ENCODE measurements around the gene OSGEP.

OSGEP gene

GRCh38 chr14:20427231-20428009, 27.2 kb downstream of the OSGEP start:
- Mint-ChIP-seq H3K4me1 (peaks cover 31% of the 10 kb centered on the region), H3K9me3 (no peaks in the 10 kb centered on the region), H3K27ac (peak overlapping the region; percentile 92), H3K4me3 (peak overlapping the region; percentile 41), H3K36me3 (no peaks in the 10 kb centered on the region), H3K27me3 (no peaks in the 10 kb centered on the region)

- no peak overlapping the region for H3K4me3 Mint-ChIP-seq
- H3K36me3 Mint-ChIP-seq = no peaks in the 10 kb centered on the region
- no peak overlapping the region for H3K27ac Mint-ChIP-seq
- H3K27me3 Mint-ChIP-seq = no peaks in the 10 kb centered on the region
- H3K4me1 Mint-ChIP-seq = peaks cover 31% of the 10 kb centered on the region
- H3K9me3 Mint-ChIP-seq = no peaks in the 10 kb centered on the region
Measured at GRCh38 chr14:20424851-20425250, 29.8 kb downstream of the OSGEP start.

- no peaks in the 10 kb centered on the region for H3K36me3 Mint-ChIP-seq
- no peaks in the 10 kb centered on the region for H3K27me3 Mint-ChIP-seq
- no peak overlapping the region for H3K4me3 Mint-ChIP-seq
- H3K9me3 Mint-ChIP-seq = no peaks in the 10 kb centered on the region
- H3K4me1 Mint-ChIP-seq = peaks cover 14% of the 10 kb centered on the region
- H3K27ac Mint-ChIP-seq = no peak overlapping the region
Measured at GRCh38 chr14:20422886-20423285, 31.7 kb downstream of the OSGEP start.

GRCh38 chr14:20421267-20421666, 33.3 kb downstream of the OSGEP start:
- Mint-ChIP-seq H3K4me1 (peaks cover 6% of the 10 kb centered on the region), H3K9me3 (no peaks in the 10 kb centered on the region), H3K4me3 (no peak overlapping the region), H3K27me3 (no peaks in the 10 kb centered on the region), H3K27ac (no peak overlapping the region), H3K36me3 (no peaks in the 10 kb centered on the region)

- H3K27me3 Mint-ChIP-seq = no peaks in the 10 kb centered on the region
- H3K36me3 Mint-ChIP-seq = no peaks in the 10 kb centered on the region
- no peaks in the 10 kb centered on the region for H3K9me3 Mint-ChIP-seq
- H3K4me1 Mint-ChIP-seq = peaks cover 11% of the 10 kb centered on the region
- H3K27ac Mint-ChIP-seq = no peak overlapping the region
- no peak overlapping the region for H3K4me3 Mint-ChIP-seq
Measured at GRCh38 chr14:20419419-20419818, 35.2 kb downstream of the OSGEP start.

- no peak overlapping the region for H3K4me3 Mint-ChIP-seq
- H3K4me1 Mint-ChIP-seq = peaks cover 20% of the 10 kb centered on the region
- no peak overlapping the region for H3K27ac Mint-ChIP-seq
- H3K27me3 Mint-ChIP-seq = no peaks in the 10 kb centered on the region
- H3K36me3 Mint-ChIP-seq = no peaks in the 10 kb centered on the region
- H3K9me3 Mint-ChIP-seq = no peaks in the 10 kb centered on the region
Measured at GRCh38 chr14:20418501-20418909, 36.1 kb downstream of the OSGEP start.

GRCh38 chr14:20417250-20418186, 37.1 kb downstream of the OSGEP start:
- Mint-ChIP-seq H3K36me3 (no peaks in the 10 kb centered on the region), H3K4me3 (no peak overlapping the region), H3K9me3 (no peaks in the 10 kb centered on the region), H3K27ac (no peak overlapping the region), H3K4me1 (peaks cover 25% of the 10 kb centered on the region), H3K27me3 (no peaks in the 10 kb centered on the region)

GRCh38 chr14:20416223-20416622, 38.4 kb downstream of the OSGEP start:
- Mint-ChIP-seq H3K27me3 (no peaks in the 10 kb centered on the region), H3K4me1 (peaks cover 36% of the 10 kb centered on the region), H3K4me3 (no peak overlapping the region), H3K36me3 (no peaks in the 10 kb centered on the region), H3K9me3 (no peaks in the 10 kb centered on the region), H3K27ac (no peak overlapping the region)

- peaks cover 40% of the 10 kb centered on the region for H3K4me1 Mint-ChIP-seq
- no peaks in the 10 kb centered on the region for H3K36me3 Mint-ChIP-seq
- no peak overlapping the region for H3K4me3 Mint-ChIP-seq
- H3K27me3 Mint-ChIP-seq = no peaks in the 10 kb centered on the region
- peak overlapping the region; percentile 66 for H3K27ac Mint-ChIP-seq
- H3K9me3 Mint-ChIP-seq = no peaks in the 10 kb centered on the region
Measured at GRCh38 chr14:20415782-20416206, 38.8 kb downstream of the OSGEP start.

GRCh38 chr14:20413744-20414082, 40.9 kb downstream of the OSGEP start:
- H3K36me3 Mint-ChIP-seq = no peaks in the 10 kb centered on the region
- no peaks in the 10 kb centered on the region for H3K9me3 Mint-ChIP-seq
- H3K4me3 Mint-ChIP-seq = peak overlapping the region; percentile 96
- H3K27ac Mint-ChIP-seq = peak overlapping the region; percentile 97
- no peaks in the 10 kb centered on the region for H3K27me3 Mint-ChIP-seq
- H3K4me1 Mint-ChIP-seq = peaks cover 51% of the 10 kb centered on the region

GRCh38 chr14:20412876-20413743, 41.5 kb downstream of the OSGEP start, which contains the start of gene TEP1:
TEP1 (minus strand) TSS chr14:20413501; CDS start chr14:20408439, 5,062 bp downstream.
- H3K4me1 Mint-ChIP-seq = peaks cover 55% of the 10 kb centered on the region
- peak within 1 kb of the TSS; percentile 97 for H3K27ac Mint-ChIP-seq
- no peaks in the 10 kb centered on the region for H3K27me3 Mint-ChIP-seq
- H3K4me3 Mint-ChIP-seq = peak within 1 kb of the TSS; percentile 96
- H3K9me3 Mint-ChIP-seq = no peaks in the 10 kb centered on the region
- H3K36me3 Mint-ChIP-seq = peaks cover 2% of the 10 kb centered on the region

GRCh38 chr14:20412411-20412810, 42.2 kb downstream of the OSGEP start:
- H3K27me3 Mint-ChIP-seq = no peaks in the 10 kb centered on the region
- H3K4me3 Mint-ChIP-seq = peak overlapping the region; percentile 96
- peaks cover 59% of the 10 kb centered on the region for H3K4me1 Mint-ChIP-seq
- H3K36me3 Mint-ChIP-seq = peaks cover 5% of the 10 kb centered on the region
- peak overlapping the region; percentile 94 for H3K27ac Mint-ChIP-seq
- H3K9me3 Mint-ChIP-seq = no peaks in the 10 kb centered on the region

- H3K4me1 Mint-ChIP-seq = peaks cover 67% of the 10 kb centered on the region
- H3K9me3 Mint-ChIP-seq = no peaks in the 10 kb centered on the region
- H3K27me3 Mint-ChIP-seq = no peaks in the 10 kb centered on the region
- H3K36me3 Mint-ChIP-seq = peaks cover 20% of the 10 kb centered on the region
- peak overlapping the region; percentile 10 for H3K27ac Mint-ChIP-seq
- no peak overlapping the region for H3K4me3 Mint-ChIP-seq
Measured at GRCh38 chr14:20409226-20409625, 45.4 kb downstream of the OSGEP start.

GRCh38 chr14:20403521-20403920, 51.1 kb downstream of the OSGEP start:
- Mint-ChIP-seq H3K4me1 (peaks cover 53% of the 10 kb centered on the region), H3K27me3 (no peaks in the 10 kb centered on the region), H3K9me3 (no peaks in the 10 kb centered on the region), H3K4me3 (no peak overlapping the region), H3K27ac (no peak overlapping the region), H3K36me3 (peaks cover 39% of the 10 kb centered on the region)

- Mint-ChIP-seq H3K27me3 (no peaks in the 10 kb centered on the region), H3K9me3 (no peaks in the 10 kb centered on the region), H3K4me3 (peak overlapping the region; percentile 82), H3K27ac (peak overlapping the region; percentile 98), H3K36me3 (peaks cover 27% of the 10 kb centered on the region), H3K4me1 (peaks cover 36% of the 10 kb centered on the region)
Measured at GRCh38 chr14:20400965-20401593, 53.5 kb downstream of the OSGEP start.
